K562 (cell line): ENCODE data around the gene JPT2. TPM values are rescaled to one million over a fixed set of nuclear protein-coding genes. Genes with fewer than 3 reads are reported as not detected.
A peak's percentile ranks its signal among the peaks of the same experiment; 100 is the strongest.

ENCODE experiments used
- ATAC-seq: fragments of 200-7000 bp; cut with Tn5 transposase; 3 replicates; pipeline ENCODE4 v1.9.1; 2020; ENCODE audit warnings: moderate library complexity
- BruUV-seq: library from RNA; stranded (reverse); fragments of 400-500 nt; replicated peaks from 2 replicates; lab custom pipeline; 2021; lab: Mats Ljungman, UMichigan
- CTCF ChIA-PET: fragments of 300-600 bp; formaldehyde crosslinking; extraction: SDS; loops from one replicate; lab custom pipeline; 2021; ENCODE audit warnings: low intra/inter-chr PET ratio; lab: Yijun Ruan, JAX
- POLR2A ChIA-PET: fragments of 300-600, 350-650 bp; sonication (Branson Sonifier 250); formaldehyde crosslinking; extraction: SDS; loops from one replicate; lab custom pipeline; 2021; ENCODE audit warnings: antibody characterized with exemption, inconsistent platforms; lab: Yijun Ruan, JAX
- DNase-seq, 4 experiments: peaks; one replicate each; pipeline versions ENCODE4 v3.0.0 to v3.0.0-alpha.2; 2011 to 2018; ENCODE audit warnings: low spot score in 3 of 4, mixed read lengths in 3 of 4; ENCODE audit errors: extremely low read depth in 1 of 4
- FAIRE-seq: peaks from 2 replicates; lab custom pipeline; 2011; peaks lifted over from hg19 to GRCh38; lab: Jason Lieb, UNC
- H2AFZ ChIP-seq: 2 replicates; pipeline ENCODE4 v1.6.0; 2011; ENCODE audit warnings: low read depth, low read length, control low read depth, inconsistent platforms
- H3K27ac ChIP-seq: fragments of 200-600 bp; 3 replicates; pipeline ENCODE4 v1.8.0; 2011; ENCODE audit warnings: low read depth, mild to moderate bottlenecking, control low read depth, inconsistent platforms, low read length, moderate library complexity, mixed read lengths; ENCODE audit errors: extremely low read depth
- H3K27me3 ChIP-seq, 2 experiments: fragments of 300-600 bp in 1 of 2; 2 replicates in 1 of 2; 3 replicates in 1 of 2; pipeline versions ENCODE4 v1.6.0 to v1.8.0; 2011; ENCODE audit warnings: inconsistent platforms in 2 of 2, low read length in 2 of 2, mild to moderate bottlenecking in 1 of 2, mixed read lengths in 1 of 2, moderate library complexity in 1 of 2; ENCODE audit not compliant: control insufficient read depth in 2 of 2, insufficient read depth in 2 of 2
- H3K36me3 ChIP-seq: fragments of 300-600 bp; 3 replicates; pipeline ENCODE4 v1.8.0; 2011; ENCODE audit warnings: mild to moderate bottlenecking, low read length, inconsistent platforms; ENCODE audit not compliant: control insufficient read depth, insufficient read depth
- H3K4me1 ChIP-seq, 2 experiments: fragments of 200-600 bp in 1 of 2; replicated peaks in 1 of 2; 2 replicates in 1 of 2; 3 replicates in 1 of 2; pipeline versions ENCODE4 v1.5.1 to v1.8.0; 2011; ENCODE audit warnings: inconsistent platforms in 2 of 2, low read length in 2 of 2, mild to moderate bottlenecking in 1 of 2, mixed read lengths in 1 of 2, moderate library complexity in 1 of 2; ENCODE audit not compliant: control insufficient read depth in 2 of 2, insufficient read depth in 2 of 2
- H3K4me2 ChIP-seq: 2 replicates; pipeline ENCODE4 v1.6.1; 2011; ENCODE audit warnings: low read length, control low read depth, inconsistent platforms, mixed read lengths; ENCODE audit not compliant: insufficient read depth
- H3K4me3 ChIP-seq: fragments of 200-600 bp; sonication (generic), shearing (Covaris generic); 2 replicates; pipeline ENCODE4 v1.5.1; 2016; ENCODE audit warnings: control low read depth, inconsistent platforms
- H3K79me2 ChIP-seq: fragments of 200-600 bp; 3 replicates; pipeline ENCODE4 v1.8.0; 2011; ENCODE audit warnings: low read length, inconsistent platforms; ENCODE audit not compliant: control insufficient read depth, insufficient read depth
- H3K9ac ChIP-seq, 2 experiments: 2 replicates each; pipeline versions ENCODE4 v1.6.0 to v1.6.1; 2011; ENCODE audit warnings: low read depth in 2 of 2, low read length in 2 of 2, control low read depth in 1 of 2, inconsistent platforms in 1 of 2, mild to moderate bottlenecking in 1 of 2, mixed read lengths in 1 of 2; ENCODE audit not compliant: insufficient read depth in 1 of 2
- H3K9me1 ChIP-seq: one replicate; pipeline ENCODE4 v1.6.0; 2011; ENCODE audit warnings: inconsistent platforms, mild to moderate bottlenecking, low read length, moderate library complexity; ENCODE audit not compliant: control insufficient read depth, insufficient read depth
- H3K9me3 ChIP-seq: replicated peaks from 2 replicates; pipeline ENCODE4 v1.5.1; 2011; ENCODE audit warnings: low read depth, low read length, inconsistent platforms; ENCODE audit not compliant: control insufficient read depth, insufficient read depth
- H4K20me1 ChIP-seq: replicated peaks from 2 replicates; pipeline ENCODE4 v1.6.1; 2011; ENCODE audit warnings: low read length, inconsistent platforms, mixed read lengths; ENCODE audit not compliant: control insufficient read depth, insufficient read depth
- ATF3 ChIP-seq, 2 experiments: fragments of 450-650 bp in 1 of 2; sonication (generic) in 1 of 2; formaldehyde crosslinking in 1 of 2; IDR thresholded peaks in 1 of 2; conservative IDR thresholded peaks in 1 of 2; 2 replicates each; pipeline versions ENCODE4 v1.6.1 to v1.8.1; 2016 to 2023; ENCODE audit warnings: mild to moderate bottlenecking in 2 of 2, moderate library complexity in 2 of 2, inconsistent platforms in 1 of 2, missing genetic modification reagents in 1 of 2
- ELF4 ChIP-seq: fragments of 450-650 bp; formaldehyde crosslinking; IDR thresholded peaks from 2 replicates; pipeline ENCODE4 v1.4.0; 2022; ENCODE audit warnings: missing genetic modification characterization
- NFATC3 ChIP-seq: fragments of 450-650 bp; IDR thresholded peaks from 2 replicates; pipeline ENCODE4 v1.6.1; 2017; ENCODE audit warnings: mild to moderate bottlenecking
- NR2F6 ChIP-seq: fragments of 450-650 bp; formaldehyde crosslinking; IDR thresholded peaks from 2 replicates; pipeline ENCODE4 v1.4.0; 2020; ENCODE audit warnings: mild to moderate bottlenecking
- PKNOX1 ChIP-seq: fragments of 450-650 bp; IDR thresholded peaks from 2 replicates; pipeline ENCODE4 v1.6.1; 2016
- POLR2G ChIP-seq: fragments of 200-400 bp; formaldehyde crosslinking; IDR thresholded peaks from 2 replicates; pipeline ENCODE4 v1.6.1; 2017; ENCODE audit warnings: low read depth, mild to moderate bottlenecking, antibody characterized with exemption, low read length, moderate library complexity
- SAFB ChIP-seq: fragments of 200-400 bp; formaldehyde crosslinking; IDR thresholded peaks from 2 replicates; pipeline ENCODE4 v1.6.1; 2017; ENCODE audit warnings: low read depth, low read length, borderline replicate concordance
- XRCC3 ChIP-seq: fragments of 450-650 bp; IDR thresholded peaks from 2 replicates; pipeline ENCODE4 v1.6.1; 2017; ENCODE audit warnings: mild to moderate bottlenecking, moderate library complexity
- ZNF41 ChIP-seq: fragments of 250-450 bp; sonication (Bioruptor Pico); conservative IDR thresholded peaks from 2 replicates; pipeline ENCODE4 v1.4.0; 2020; ENCODE audit warnings: mild to moderate bottlenecking
- ZNF507 ChIP-seq: conservative IDR thresholded peaks from 2 replicates; pipeline ENCODE4 v1.6.1; 2017; ENCODE audit warnings: missing genetic modification characterization, missing compliant biosample characterization
- ZNF695 ChIP-seq: fragments of 450-650 bp; formaldehyde crosslinking; IDR thresholded peaks from 2 replicates; pipeline ENCODE4 v1.4.0; 2020; ENCODE audit warnings: mild to moderate bottlenecking, moderate library complexity
- ZNF778 ChIP-seq: fragments of 450-650 bp; formaldehyde crosslinking; IDR thresholded peaks from 2 replicates; pipeline ENCODE4 v1.4.0; 2020; ENCODE audit warnings: mild to moderate bottlenecking, moderate library complexity
- WGBS: fragments of 100-300 bp; shearing (Covaris generic); methylation state at CpG from one replicate; pipeline ENCODE4 v1.1.6; 2016; ENCODE audit warnings: low coverage, mixed read lengths; ENCODE audit not compliant: insufficient coverage; ENCODE audit errors: missing lambda C conversion rate; 5-methylcytosine and 5-hydroxymethylcytosine counted together
- in situ Hi-C: fragments of 300-500 bp; cut with MboI; formaldehyde crosslinking; loops from 4 replicates; pipeline ENCODE4 v1.15.0; 2018; ENCODE audit warnings: inconsistent platforms, mixed read lengths
- intact Hi-C: fragments of 100-400 bp; cut with micrococcal nuclease; formaldehyde crosslinking; loops from 2 replicates; pipeline ENCODE4 v1.14.2; 2022
- polyA plus RNA-seq, 8 experiments: library from polyadenylated mRNA; depleted of rRNA in 4 of 8; stranded (reverse) in 5 of 8; unstranded in 3 of 8; fragments of >200 nt; fragmentation: Nextera tagmentation in 2 of 8; fragmentation: Illumina TruSeq in 1 of 8; extraction: Ambion mirVana in 2 of 8; extraction: Trizol in 1 of 8; gene quantifications; 2 replicates each; pipeline versions ENCODE4 v1.2.1 to v1.2.3, GENCODE V29; 2011 to 2014; ENCODE audit warnings: inconsistent platforms in 1 of 8, missing spikeins in 1 of 8
- total RNA-seq, 7 experiments: library from RNA; depleted of rRNA in 6 of 7; stranded (reverse); fragments of >200 nt in 6 of 7; fragmentation: Illumina TruSeq in 2 of 7; extraction: Trizol in 2 of 7; gene quantifications; 2 replicates each; pipeline versions ENCODE4 v1.2.1 to v1.2.3, GENCODE V29; 2011 to 2021; ENCODE audit warnings: low replicate concordance in 1 of 7
- TF ChIP-seq, protein P1 (sequence below): sonication (generic); formaldehyde crosslinking; IDR thresholded peaks from 2 replicates; pipeline ENCODE4 v1.8.1; 2023; ENCODE audit warnings: mild to moderate bottlenecking, missing genetic modification reagents
- TF ChIP-seq, protein P2 (sequence below), 2 experiments: fragments of 450-650 bp; conservative IDR thresholded peaks; 2 replicates each; pipeline ENCODE4 v1.6.1; 2017; ENCODE audit warnings: mild to moderate bottlenecking in 2 of 2, moderate library complexity in 2 of 2

Gene JPT2
- total and polyA plus RNA-seq, 9 of the 15 experiments (the other 6 are each of a cell fraction or from before 2014, with no cell fraction given), result 25.5 to 133 (median 106) TPM

DNA sequence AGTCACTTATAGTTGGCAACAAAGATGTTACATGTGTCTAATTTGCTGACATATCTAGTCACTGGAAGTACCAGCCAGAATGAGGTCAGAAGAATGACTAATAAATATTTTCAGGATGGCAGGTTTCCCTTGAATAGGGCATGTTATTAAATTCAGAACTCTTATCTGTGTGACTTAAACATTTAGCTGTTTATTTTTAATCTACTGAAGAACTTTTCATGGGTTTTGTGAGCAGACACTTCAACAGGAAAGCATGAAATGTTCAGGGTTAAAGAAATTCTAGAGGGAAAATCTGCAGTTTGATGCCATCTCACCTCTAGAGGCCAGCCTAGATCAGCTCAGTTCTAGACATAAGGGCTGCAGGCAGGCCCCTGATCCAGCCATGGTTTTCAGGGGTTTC, 13.2 kb downstream of the JPT2 start (continued):
- no peak for TF ChIP-seq PKNOX1
- TF ChIP-seq XRCC3, result no peak

GRCh38 chr16:1691956-1692355, 13.9 kb downstream of the JPT2 start:
- Histone ChIP-seq H3K4me2 (no peak overlapping the region), H3K36me3 (peaks cover 96% of the 10 kb centered on the region), H3K9me1 (no peaks in the 10 kb centered on the region), H2AFZ (no peak overlapping the region), H3K27ac (no peak overlapping the region), H4K20me1 (peaks cover 3% of the 10 kb centered on the region; the same call in 1 of the 2 replicates), H3K9me3 (no peaks in the 10 kb centered on the region), H3K79me2 (peaks cover 71% of the 10 kb centered on the region), H3K27me3 (no peaks in the 10 kb centered on the region), H3K4me1 (peaks cover 0 to 4% of the 10 kb centered on the region in 2 experiments; a peak in 1 of 5 replicates), H3K4me3 (no peak overlapping the region), H3K9ac (no peak overlapping the region)
- CTCF ChIA-PET, result no interaction called here
- intact Hi-C loops (no loop called here), in situ Hi-C loops (no loop called here)
- 89% methylated on average over 18 of the region's 21 CpGs for WGBS
- BruUV-seq, result no TSS peak
- DNase-seq, result no peak
- no peak for ATAC-seq
- FAIRE-seq, result no peak
- TF ChIP-seq, protein P1, sequence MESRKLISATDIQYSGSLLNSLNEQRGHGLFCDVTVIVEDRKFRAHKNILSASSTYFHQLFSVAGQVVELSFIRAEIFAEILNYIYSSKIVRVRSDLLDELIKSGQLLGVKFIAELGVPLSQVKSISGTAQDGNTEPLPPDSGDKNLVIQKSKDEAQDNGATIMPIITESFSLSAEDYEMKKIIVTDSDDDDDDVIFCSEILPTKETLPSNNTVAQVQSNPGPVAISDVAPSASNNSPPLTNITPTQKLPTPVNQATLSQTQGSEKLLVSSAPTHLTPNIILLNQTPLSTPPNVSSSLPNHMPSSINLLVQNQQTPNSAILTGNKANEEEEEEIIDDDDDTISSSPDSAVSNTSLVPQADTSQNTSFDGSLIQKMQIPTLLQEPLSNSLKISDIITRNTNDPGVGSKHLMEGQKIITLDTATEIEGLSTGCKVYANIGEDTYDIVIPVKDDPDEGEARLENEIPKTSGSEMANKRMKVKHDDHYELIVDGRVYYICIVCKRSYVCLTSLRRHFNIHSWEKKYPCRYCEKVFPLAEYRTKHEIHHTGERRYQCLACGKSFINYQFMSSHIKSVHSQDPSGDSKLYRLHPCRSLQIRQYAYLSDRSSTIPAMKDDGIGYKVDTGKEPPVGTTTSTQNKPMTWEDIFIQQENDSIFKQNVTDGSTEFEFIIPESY (CRISPR knock-in tag), result peak; percentile 86
- no peak for TF ChIP-seq ZNF695
- no peak for TF ChIP-seq NR2F6 (CRISPR knock-in tag)
- TF ChIP-seq NFATC3, result no peak
- TF ChIP-seq ZNF778 (CRISPR knock-in tag), result no peak
- TF ChIP-seq ZNF507 (tag), result no peak
- TF ChIP-seq, protein P2, sequence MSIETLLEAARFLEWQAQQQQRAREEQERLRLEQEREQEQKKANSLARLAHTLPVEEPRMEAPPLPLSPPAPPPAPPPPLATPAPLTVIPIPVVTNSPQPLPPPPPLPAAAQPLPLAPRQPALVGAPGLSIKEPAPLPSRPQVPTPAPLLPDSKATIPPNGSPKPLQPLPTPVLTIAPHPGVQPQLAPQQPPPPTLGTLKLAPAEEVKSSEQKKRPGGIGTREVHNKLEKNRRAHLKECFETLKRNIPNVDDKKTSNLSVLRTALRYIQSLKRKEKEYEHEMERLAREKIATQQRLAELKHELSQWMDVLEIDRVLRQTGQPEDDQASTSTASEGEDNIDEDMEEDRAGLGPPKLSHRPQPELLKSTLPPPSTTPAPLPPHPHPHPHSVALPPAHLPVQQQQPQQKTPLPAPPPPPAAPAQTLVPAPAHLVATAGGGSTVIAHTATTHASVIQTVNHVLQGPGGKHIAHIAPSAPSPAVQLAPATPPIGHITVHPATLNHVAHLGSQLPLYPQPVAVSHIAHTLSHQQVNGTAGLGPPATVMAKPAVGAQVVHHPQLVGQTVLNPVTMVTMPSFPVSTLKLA (conservative IDR thresholded peaks at IDR 0.05), result no peak
- TF ChIP-seq SAFB, result no peak
- TF ChIP-seq POLR2G, result peak; percentile 53
- TF ChIP-seq ZNF41 (CRISPR knock-in tag), result no peak
- no peak for TF ChIP-seq ELF4 (CRISPR knock-in tag)
- peak; percentile 62 for TF ChIP-seq ATF3 (IDR thresholded peaks at IDR 0.05)
- no peak for TF ChIP-seq ATF3 (CRISPR knock-in tag; conservative IDR thresholded peaks at IDR 0.05)
- TF ChIP-seq, all 486 proteins: peak for 3
- POLR2A ChIA-PET, result interaction anchor here (0.8 to 1.3 kb wide), 2 partner anchors 11 to 14 kb away, joined by 3 to 5 read pairs; partner anchors contain the start of gene MAPK8IP3
